BLaER1 (cell line): ENCODE measurements around the gene ACACA.

Experiments
- H3K27ac ChIP-seq: shearing (Covaris generic); formaldehyde crosslinking; 2 replicates; pipeline ENCODE4 v1.8.1; 2022
- H3K27me3 ChIP-seq: shearing (Covaris generic); formaldehyde crosslinking; 2 replicates; pipeline ENCODE4 v1.8.1; 2022
- H3K36me3 ChIP-seq: shearing (Covaris generic); formaldehyde crosslinking; 2 replicates; pipeline ENCODE4 v1.8.1; 2022
- H3K4me1 ChIP-seq: shearing (Covaris generic); formaldehyde crosslinking; 2 replicates; pipeline ENCODE4 v1.8.1; 2022
- H3K4me2 ChIP-seq: shearing (Covaris generic); formaldehyde crosslinking; 2 replicates; pipeline ENCODE4 v1.8.1; 2022
- H3K4me3 ChIP-seq: shearing (Covaris generic); formaldehyde crosslinking; 2 replicates; pipeline ENCODE4 v1.8.1; 2022
- H3K9ac ChIP-seq: shearing (Covaris generic); formaldehyde crosslinking; 2 replicates; pipeline ENCODE4 v1.8.1; 2022
- H3K9me3 ChIP-seq: shearing (Covaris generic); formaldehyde crosslinking; 2 replicates; pipeline ENCODE4 v1.8.1; 2022
- H4K20me1 ChIP-seq: shearing (Covaris generic); formaldehyde crosslinking; 2 replicates; pipeline ENCODE4 v1.8.1; 2022
- Cebpa-rat ChIP-seq: shearing (Covaris generic); IDR thresholded peaks from 2 replicates; pipeline ENCODE4 v1.8.1; 2022

The ACACA gene

DNA sequence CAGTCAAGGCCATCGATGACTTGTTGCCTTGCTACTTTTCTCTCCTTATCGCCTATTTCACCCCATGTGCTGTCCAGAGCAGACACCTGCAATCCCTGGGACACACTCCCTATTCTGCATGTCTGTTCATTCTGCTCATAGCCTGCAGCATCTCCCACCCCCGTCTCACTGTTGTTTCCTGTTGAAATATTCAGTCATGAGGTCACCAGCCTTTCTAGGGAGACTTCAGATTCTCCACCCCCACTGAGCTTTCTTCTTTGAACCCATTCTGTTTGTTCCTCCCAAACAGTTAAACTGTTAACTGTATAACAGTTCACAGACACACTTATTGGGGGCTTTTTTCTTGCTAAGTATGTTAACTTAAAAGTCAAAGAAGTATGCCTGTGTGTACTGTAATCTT is 363.4 kb downstream of the ACACA start:
- no peak overlapping the region for H3K27ac ChIP-seq
- no peak for TF ChIP-seq Cebpa-rat
- H3K4me2 ChIP-seq: no peak overlapping the region
- no peaks in the 10 kb centered on the region for H3K27me3 ChIP-seq
- H3K9me3 ChIP-seq: no peaks in the 10 kb centered on the region
- H3K4me1 ChIP-seq: peaks cover 24% of the 10 kb centered on the region
- peaks cover 43% of the 10 kb centered on the region for H4K20me1 ChIP-seq
- H3K36me3 ChIP-seq: peaks cover 32% of the 10 kb centered on the region; the same call in 1 of the 2 replicates
- no peak overlapping the region for H3K9ac ChIP-seq
- no peak overlapping the region for H3K4me3 ChIP-seq

GRCh38 chr17:37041932-37042331 is 364.7 kb downstream of the ACACA start:
- peaks cover 44% of the 10 kb centered on the region for H3K36me3 ChIP-seq
- TF ChIP-seq Cebpa-rat: no peak
- H3K9ac ChIP-seq: no peak overlapping the region
- H3K27me3 ChIP-seq: no peaks in the 10 kb centered on the region
- peaks cover 24% of the 10 kb centered on the region for H3K4me1 ChIP-seq
- no peaks in the 10 kb centered on the region for H3K9me3 ChIP-seq
- H3K4me3 ChIP-seq: no peak overlapping the region
- H4K20me1 ChIP-seq: peaks cover 41% of the 10 kb centered on the region
- no peak overlapping the region for H3K27ac ChIP-seq
- no peak overlapping the region for H3K4me2 ChIP-seq

DNA sequence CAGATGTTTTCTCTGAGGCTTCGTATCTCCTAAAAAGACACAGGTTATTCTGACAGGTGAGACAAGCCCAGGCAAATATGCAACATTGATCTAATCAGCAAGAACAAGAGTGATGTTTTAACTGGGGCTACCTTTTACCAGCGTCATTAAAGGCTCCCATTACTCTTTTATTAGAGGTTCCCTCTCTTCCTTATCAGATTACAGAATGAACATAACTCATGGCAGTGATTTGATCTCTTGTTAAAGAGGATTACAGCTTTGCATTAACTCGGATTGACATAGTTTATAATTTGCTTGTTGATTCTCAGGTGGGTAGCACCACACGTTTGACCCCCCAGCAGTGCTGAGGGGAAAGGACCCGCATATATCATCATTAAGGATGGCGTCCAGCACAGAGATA is 367.4 kb downstream of the ACACA start:
- Histone ChIP-seq H3K27ac (no peak overlapping the region), H3K4me2 (no peak overlapping the region), H3K4me1 (peaks cover 17% of the 10 kb centered on the region), H3K4me3 (no peak overlapping the region), H3K9ac (no peak overlapping the region), H4K20me1 (0 out of 2 replicates have a peak, but pooled peaks cover 17% of the 10 kb centered on the region), H3K27me3 (no peaks in the 10 kb centered on the region), H3K9me3 (no peaks in the 10 kb centered on the region), H3K36me3 (peaks cover 51% of the 10 kb centered on the region)
- TF ChIP-seq Cebpa-rat: no peak

- no peak overlapping the region for H3K4me2 ChIP-seq
- H4K20me1 ChIP-seq: 0 out of 2 replicates have a peak, but pooled peaks cover 17% of the 10 kb centered on the region
- no peaks in the 10 kb centered on the region for H3K27me3 ChIP-seq
- H3K4me3 ChIP-seq: no peak overlapping the region
- H3K36me3 ChIP-seq: peaks cover 59% of the 10 kb centered on the region
- no peaks in the 10 kb centered on the region for H3K9me3 ChIP-seq
- no peak overlapping the region for H3K9ac ChIP-seq
- H3K4me1 ChIP-seq: peaks cover 8% of the 10 kb centered on the region; the same call in 1 of the 2 replicates
- no peak for TF ChIP-seq Cebpa-rat
- no peak overlapping the region for H3K27ac ChIP-seq
Measured at GRCh38 chr17:37037590-37038155, 369.0 kb downstream of the ACACA start.
